ENCODE data around the gene RNF5. TPM values are rescaled to one million over a fixed set of nuclear protein-coding genes. Genes with fewer than 3 reads are reported as not detected.

RNF5 gene
- total and polyA plus RNA-seq, 9 of the 15 experiments (the other 6 are each of a cell fraction or from before 2014, with no cell fraction given) = 62.2 to 245 (median 129) TPM

- TF ChIP-seq THRA (IDR thresholded peaks at IDR 0.05) (no peak), FOXK1 (CRISPR knock-in tag; IDR thresholded peaks at IDR 0.05; ENCODE audit: borderline replicate concordance) (0 out of 2 replicates have a peak, but pooled peaks have one; percentile 67), U2AF2 (optimal IDR thresholded peaks at IDR 0.05; ENCODE audit: low read depth, low read length) (no peak), ZC3H4 (CRISPR knock-in tag; IDR thresholded peaks at IDR 0.05; ENCODE audit: borderline replicate concordance) (no peak), ZNF551 (CRISPR knock-in tag; IDR thresholded peaks at IDR 0.05) (no peak), TCF7L2 (IDR thresholded peaks at IDR 0.05; ENCODE audit: low read depth, low read length) (no peak), ZNF707 (CRISPR knock-in tag; conservative IDR thresholded peaks at IDR 0.05) (no peak), RBM14 (IDR thresholded peaks at IDR 0.05; ENCODE audit: borderline replicate concordance, insufficient read depth, low read depth, low read length) (no peak), ZNF384 (IDR thresholded peaks at IDR 0.05; ENCODE audit: low read depth, low read length) (no peak; the same call in 1 of the 2 replicates), GATA2 (CRISPR knock-in tag; IDR thresholded peaks at IDR 0.05) (no peak), L3MBTL2 (IDR thresholded peaks at IDR 0.05) (no peak; the same call in 1 of the 2 replicates), NKRF (IDR thresholded peaks at IDR 0.05; ENCODE audit: borderline replicate concordance) (peak; percentile 73; the same call in 1 of the 2 replicates), KAT7 (CRISPR knock-in tag; IDR thresholded peaks at IDR 0.05; ENCODE audit: borderline replicate concordance) (no peak), HINFP (tag; conservative IDR thresholded peaks at IDR 0.05; ENCODE audit: low read depth) (no peak), E2F5 (CRISPR knock-in tag; IDR thresholded peaks at IDR 0.05) (no peak), XRCC5 (IDR thresholded peaks at IDR 0.05; ENCODE audit: low read depth, low read length) (no peak; the same call in 1 of the 2 replicates), PRPF4 (IDR thresholded peaks at IDR 0.05; ENCODE audit: insufficient read depth, low read depth, low read length, poor library complexity, severe bottlenecking) (no peak), ZNF23 (CRISPR knock-in tag; IDR thresholded peaks at IDR 0.05) (no peak), ZFX (CRISPR knock-in tag; IDR thresholded peaks at IDR 0.05) (no peak), POU5F1 (IDR thresholded peaks at IDR 0.05; ENCODE audit: borderline replicate concordance, low read depth, low read length, partially characterized antibody) (no peak), ZZZ3 (IDR thresholded peaks at IDR 0.05) (no peak), CBFA2T2 (conservative IDR thresholded peaks at IDR 0.05) (no peak), TFAM (CRISPR knock-in tag; conservative IDR thresholded peaks at IDR 0.05) (no peak)
These were observed 16.8 kb downstream of the RNF5 start (continued) for GRCh38 chr6:32194825-32195651.

All from K562 (cell line).